ENCODE data around the gene UBTF. TPM values are rescaled to one million over a fixed set of nuclear protein-coding genes. Genes with fewer than 3 reads are reported as not detected.
A peak's percentile ranks its signal among the peaks of the same experiment; 100 is the strongest.

Gene UBTF
- 10 to 100 TPM; 58.6 to 69.1 (median 65.6) TPM for total RNA-seq (2021; fragmentation: NEBNext Ultra II Directional; extraction: Animal tissue kit (Norgen Biotek cat#: 25700))
- long read RNA-seq, full-length matches to known transcripts, result 9 of 35 reads
- long read RNA-seq, partial matches to known transcripts, result 12 of 35 reads
- long read RNA-seq, other reads (novel, unspliced or antisense), result 14 of 35 reads

- Mint-ChIP-seq H3K4me3 (peak within 1 kb of the TSS; percentile 93), H3K36me3 (ENCODE audit: low read depth) (peaks cover 19% of the 10 kb centered on the region), H3K27ac (peak within 1 kb of the TSS; percentile 86), H3K9me3 (no peaks in the 10 kb centered on the region), H3K27me3 (ENCODE audit: insufficient read depth) (peaks cover 4% of the 10 kb centered on the region), H3K4me1 (ENCODE audit: low read depth) (peaks cover 42% of the 10 kb centered on the region)
- no peak for DNase-seq
- TF ChIP-seq CTCF (IDR thresholded peaks at IDR 0.05), result peak; percentile 13; the same call in 1 of the 2 replicates
These were observed at the start of gene UBTF for GRCh38 chr17:44219616-44220212. Gene UBTF, minus strand, starts transcription at chr17:44219675. Its CDS starts 1,446 bp downstream, at chr17:44218229.

- Mint-ChIP-seq H3K27ac (no peak overlapping the region), H3K36me3 (ENCODE audit: low read depth) (no peaks in the 10 kb centered on the region), H3K9me3 (no peaks in the 10 kb centered on the region), H3K27me3 (ENCODE audit: insufficient read depth) (peaks cover 34% of the 10 kb centered on the region), H3K4me1 (ENCODE audit: low read depth) (no peaks in the 10 kb centered on the region), H3K4me3 (no peak overlapping the region)
- TF ChIP-seq CTCF (IDR thresholded peaks at IDR 0.05), result no peak
- no peak for DNase-seq
These were observed 49.4 kb upstream of the UBTF start for GRCh38 chr17:44268709-44269534.

- no peak for TF ChIP-seq CTCF (IDR thresholded peaks at IDR 0.05)
- Mint-ChIP-seq H3K27me3 (ENCODE audit: insufficient read depth) (peaks cover 29% of the 10 kb centered on the region), H3K4me3 (no peak within 1 kb of the TSS), H3K9me3 (no peaks in the 10 kb centered on the region), H3K27ac (no peak within 1 kb of the TSS), H3K36me3 (ENCODE audit: low read depth) (no peaks in the 10 kb centered on the region), H3K4me1 (ENCODE audit: low read depth) (no peaks in the 10 kb centered on the region)
- no peak for DNase-seq
These were observed 48.5 kb upstream of the UBTF start, which contains the start of gene SLC4A1 for GRCh38 chr17:44267818-44268490. Gene SLC4A1, minus strand, starts transcription at chr17:44268135. Its CDS starts 5,269 bp downstream, at chr17:44262866.

GRCh38 chr17:44267165-44267455 is 47.6 kb upstream of the UBTF start:
- no peak for TF ChIP-seq CTCF (IDR thresholded peaks at IDR 0.05)
- peaks cover 33% of the 10 kb centered on the region for H3K27me3 Mint-ChIP-seq (ENCODE audit: insufficient read depth)
- DNase-seq, result no peak
- H3K4me3 Mint-ChIP-seq, result no peak overlapping the region
- no peak overlapping the region for H3K27ac Mint-ChIP-seq
- no peaks in the 10 kb centered on the region for H3K36me3 Mint-ChIP-seq (ENCODE audit: low read depth)
- no peaks in the 10 kb centered on the region for H3K4me1 Mint-ChIP-seq (ENCODE audit: low read depth)
- H3K9me3 Mint-ChIP-seq, result no peaks in the 10 kb centered on the region

GRCh38 chr17:44266402-44267164 is 47.1 kb upstream of the UBTF start:
- peaks cover 30% of the 10 kb centered on the region for H3K27me3 Mint-ChIP-seq (ENCODE audit: insufficient read depth)
- H3K4me3 Mint-ChIP-seq, result no peak overlapping the region
- no peak for DNase-seq
- no peak for TF ChIP-seq CTCF (IDR thresholded peaks at IDR 0.05)
- H3K4me1 Mint-ChIP-seq (ENCODE audit: low read depth), result no peaks in the 10 kb centered on the region
- no peak overlapping the region for H3K27ac Mint-ChIP-seq
- H3K9me3 Mint-ChIP-seq, result no peaks in the 10 kb centered on the region
- no peaks in the 10 kb centered on the region for H3K36me3 Mint-ChIP-seq (ENCODE audit: low read depth)

Measured in HFFc6 (cell line).